ENCODE data around the gene CEP19. TPM values are rescaled to one million over a fixed set of nuclear protein-coding genes. Genes with fewer than 3 reads are reported as not detected.

The CEP19 gene
- total and polyA plus RNA-seq, 4 donors, result 0.44 to 0.79 (median 0.67) TPM

GRCh38 chr3:196666001-196666867 is 45.8 kb downstream of the CEP19 start:
- H3K4me1 ChIP-seq (ENCODE audit: control insufficient read depth in 4 of 4, insufficient read depth in 4 of 4, low read length in 3 of 4), result no peaks in the 10 kb centered on the region
- no peak for TF ChIP-seq JUND (IDR thresholded peaks at IDR 0.05)
- no peak for TF ChIP-seq GABPA (IDR thresholded peaks at IDR 0.05 in 1 of 2, conservative IDR thresholded peaks at IDR 0.05 in 1 of 2)
- TF ChIP-seq, protein P1, sequence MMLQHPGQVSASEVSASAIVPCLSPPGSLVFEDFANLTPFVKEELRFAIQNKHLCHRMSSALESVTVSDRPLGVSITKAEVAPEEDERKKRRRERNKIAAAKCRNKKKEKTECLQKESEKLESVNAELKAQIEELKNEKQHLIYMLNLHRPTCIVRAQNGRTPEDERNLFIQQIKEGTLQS (IDR thresholded peaks at IDR 0.05), result no peak
- no peak for TF ChIP-seq MAX (IDR thresholded peaks at IDR 0.05)
- TF ChIP-seq, protein P2, sequence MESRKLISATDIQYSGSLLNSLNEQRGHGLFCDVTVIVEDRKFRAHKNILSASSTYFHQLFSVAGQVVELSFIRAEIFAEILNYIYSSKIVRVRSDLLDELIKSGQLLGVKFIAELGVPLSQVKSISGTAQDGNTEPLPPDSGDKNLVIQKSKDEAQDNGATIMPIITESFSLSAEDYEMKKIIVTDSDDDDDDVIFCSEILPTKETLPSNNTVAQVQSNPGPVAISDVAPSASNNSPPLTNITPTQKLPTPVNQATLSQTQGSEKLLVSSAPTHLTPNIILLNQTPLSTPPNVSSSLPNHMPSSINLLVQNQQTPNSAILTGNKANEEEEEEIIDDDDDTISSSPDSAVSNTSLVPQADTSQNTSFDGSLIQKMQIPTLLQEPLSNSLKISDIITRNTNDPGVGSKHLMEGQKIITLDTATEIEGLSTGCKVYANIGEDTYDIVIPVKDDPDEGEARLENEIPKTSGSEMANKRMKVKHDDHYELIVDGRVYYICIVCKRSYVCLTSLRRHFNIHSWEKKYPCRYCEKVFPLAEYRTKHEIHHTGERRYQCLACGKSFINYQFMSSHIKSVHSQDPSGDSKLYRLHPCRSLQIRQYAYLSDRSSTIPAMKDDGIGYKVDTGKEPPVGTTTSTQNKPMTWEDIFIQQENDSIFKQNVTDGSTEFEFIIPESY (IDR thresholded peaks at IDR 0.05), result no peak
- no peak for DNase-seq (ENCODE audit: low spot score)
- H3K27ac ChIP-seq (ENCODE audit: low read depth in 1 of 2, low read length in 2 of 2), result no peak overlapping the region
- H3K4me3 ChIP-seq (ENCODE audit: low read depth in 1 of 3, low read length in 3 of 3), result no peak overlapping the region
- H3K27me3 ChIP-seq (ENCODE audit: control insufficient read depth in 4 of 4, insufficient read depth in 4 of 4, low read length in 3 of 4), result no peaks in the 10 kb centered on the region
- WGBS, result 51% methylated on average over 23 of the region's 23 CpGs
- no peaks in the 10 kb centered on the region for H3K36me3 ChIP-seq (ENCODE audit: control insufficient read depth in 4 of 4, insufficient read depth in 3 of 4, low read depth in 1 of 4, low read length in 3 of 4)
- no peaks in the 10 kb centered on the region for H3K9me3 ChIP-seq (ENCODE audit: control insufficient read depth in 4 of 4, low read length in 3 of 4)
- H3K9ac ChIP-seq (ENCODE audit: low read depth in 1 of 2, low read length in 2 of 2), result no peak overlapping the region

GRCh38 chr3:196662711-196663571 is 49.1 kb downstream of the CEP19 start:
- TF ChIP-seq MAX (IDR thresholded peaks at IDR 0.05) (no peak), YY1 (IDR thresholded peaks at IDR 0.05) (no peak), JUND (IDR thresholded peaks at IDR 0.05) (no peak), GABPA (IDR thresholded peaks at IDR 0.05 in 1 of 2, conservative IDR thresholded peaks at IDR 0.05 in 1 of 2) (no peak), NR2F2 (IDR thresholded peaks at IDR 0.05) (no peak), EGR1 (IDR thresholded peaks at IDR 0.05; ENCODE audit: low read depth in 2 of 2) (no peak), RXRA (IDR thresholded peaks at IDR 0.05) (no peak), SP1 (IDR thresholded peaks at IDR 0.05) (no peak), FOXA2 (IDR thresholded peaks at IDR 0.05) (no peak), RAD21 (IDR thresholded peaks at IDR 0.05) (no peak), FOXA1 (IDR thresholded peaks at IDR 0.05) (no peak), HNF4G (IDR thresholded peaks at IDR 0.05) (no peak), REST (IDR thresholded peaks at IDR 0.05) (no peak), HNF4A (conservative IDR thresholded peaks at IDR 0.05) (no peak), TAF1 (conservative IDR thresholded peaks at IDR 0.05) (no peak)
- TF ChIP-seq, protein P3, sequence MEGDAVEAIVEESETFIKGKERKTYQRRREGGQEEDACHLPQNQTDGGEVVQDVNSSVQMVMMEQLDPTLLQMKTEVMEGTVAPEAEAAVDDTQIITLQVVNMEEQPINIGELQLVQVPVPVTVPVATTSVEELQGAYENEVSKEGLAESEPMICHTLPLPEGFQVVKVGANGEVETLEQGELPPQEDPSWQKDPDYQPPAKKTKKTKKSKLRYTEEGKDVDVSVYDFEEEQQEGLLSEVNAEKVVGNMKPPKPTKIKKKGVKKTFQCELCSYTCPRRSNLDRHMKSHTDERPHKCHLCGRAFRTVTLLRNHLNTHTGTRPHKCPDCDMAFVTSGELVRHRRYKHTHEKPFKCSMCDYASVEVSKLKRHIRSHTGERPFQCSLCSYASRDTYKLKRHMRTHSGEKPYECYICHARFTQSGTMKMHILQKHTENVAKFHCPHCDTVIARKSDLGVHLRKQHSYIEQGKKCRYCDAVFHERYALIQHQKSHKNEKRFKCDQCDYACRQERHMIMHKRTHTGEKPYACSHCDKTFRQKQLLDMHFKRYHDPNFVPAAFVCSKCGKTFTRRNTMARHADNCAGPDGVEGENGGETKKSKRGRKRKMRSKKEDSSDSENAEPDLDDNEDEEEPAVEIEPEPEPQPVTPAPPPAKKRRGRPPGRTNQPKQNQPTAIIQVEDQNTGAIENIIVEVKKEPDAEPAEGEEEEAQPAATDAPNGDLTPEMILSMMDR (IDR thresholded peaks at IDR 0.05; ENCODE audit: low read depth, low read length, missing input control), result no peak
- TF ChIP-seq, protein P2 (IDR thresholded peaks at IDR 0.05), result no peak
- TF ChIP-seq, protein P1 (IDR thresholded peaks at IDR 0.05), result no peak
- DNase-seq (ENCODE audit: low spot score), result no peak
- H3K27me3 ChIP-seq (ENCODE audit: control insufficient read depth in 4 of 4, insufficient read depth in 4 of 4, low read length in 3 of 4), result no peaks in the 10 kb centered on the region
- no peak overlapping the region for H3K27ac ChIP-seq (ENCODE audit: low read depth in 1 of 2, low read length in 2 of 2)
- H3K36me3 ChIP-seq (ENCODE audit: control insufficient read depth in 4 of 4, insufficient read depth in 3 of 4, low read depth in 1 of 4, low read length in 3 of 4), result no peaks in the 10 kb centered on the region
- H3K9ac ChIP-seq (ENCODE audit: low read depth in 1 of 2, low read length in 2 of 2), result no peak overlapping the region
- H3K4me1 ChIP-seq (ENCODE audit: control insufficient read depth in 4 of 4, insufficient read depth in 4 of 4, low read length in 3 of 4), result no peaks in the 10 kb centered on the region
- 72% methylated on average over 15 of the region's 15 CpGs for WGBS
- no peaks in the 10 kb centered on the region for H3K9me3 ChIP-seq (ENCODE audit: control insufficient read depth in 4 of 4, low read length in 3 of 4)
- H3K4me3 ChIP-seq (ENCODE audit: low read depth in 1 of 3, low read length in 3 of 3), result no peak overlapping the region
